Naive B cell (primary cell): ENCODE results near the gene FAT2. TPM values are rescaled to one million over a fixed set of nuclear protein-coding genes. Genes with fewer than 3 reads are reported as not detected.

ENCODE experiments used
- ATAC-seq, 2 donors: fragments of 150-1000 bp; cut with Tn5 transposase; 2 replicates each; pipeline ENCODE4 v1.10.0; 2021; ENCODE audit warnings: low read depth in 2 of 2, mild to moderate bottlenecking in 2 of 2, moderate library complexity in 2 of 2
- DNase-seq: peaks from one replicate; pipeline ENCODE4 v3.0.0; 2022
- H3K27ac Mint-ChIP-seq, 6 donors: one replicate each; pipeline ENCODE4 v1.8.0; 2020 to 2022; ENCODE audit warnings: mild to moderate bottlenecking in 6 of 6, mixed read lengths in 6 of 6, moderate library complexity in 5 of 6, inconsistent platforms in 2 of 6
- H3K27me3 Mint-ChIP-seq, 3 donors: one replicate each; pipeline ENCODE4 v1.8.0; 2021 to 2022; ENCODE audit warnings: mixed read lengths in 3 of 3, mild to moderate bottlenecking in 1 of 3
- H3K36me3 Mint-ChIP-seq, 2 donors: one replicate each; pipeline ENCODE4 v1.8.0; 2020 to 2022; ENCODE audit warnings: mixed read lengths in 2 of 2, inconsistent platforms in 1 of 2, mild to moderate bottlenecking in 1 of 2
- H3K4me1 Mint-ChIP-seq, 3 donors: one replicate each; pipeline ENCODE4 v1.8.0; 2020 to 2022; ENCODE audit warnings: mixed read lengths in 3 of 3, inconsistent platforms in 1 of 3, mild to moderate bottlenecking in 1 of 3, moderate library complexity in 1 of 3
- H3K4me3 Mint-ChIP-seq, 8 donors: one replicate each; pipeline ENCODE4 v1.8.0; 2020 to 2022; ENCODE audit warnings: mild to moderate bottlenecking in 8 of 8, mixed read lengths in 8 of 8, moderate library complexity in 8 of 8, inconsistent platforms in 2 of 8
- H3K9me3 Mint-ChIP-seq, 7 donors: one replicate each; pipeline ENCODE4 v1.8.0; 2020 to 2022; ENCODE audit warnings: mixed read lengths in 7 of 7, mild to moderate bottlenecking in 5 of 7, inconsistent platforms in 2 of 7, moderate library complexity in 1 of 7
- polyA plus RNA-seq, 6 donors: library from polyadenylated mRNA; unstranded; fragments of 300-500 nt; fragmentation: Illumina TruSeq; gene quantifications; one replicate each; pipeline ENCODE4 v1.2.3, GENCODE V29; 2021; ENCODE audit warnings: low read depth in 6 of 6

The FAT2 gene
- polyA plus RNA-seq, 6 donors from 2014 or later: not detected

DNA sequence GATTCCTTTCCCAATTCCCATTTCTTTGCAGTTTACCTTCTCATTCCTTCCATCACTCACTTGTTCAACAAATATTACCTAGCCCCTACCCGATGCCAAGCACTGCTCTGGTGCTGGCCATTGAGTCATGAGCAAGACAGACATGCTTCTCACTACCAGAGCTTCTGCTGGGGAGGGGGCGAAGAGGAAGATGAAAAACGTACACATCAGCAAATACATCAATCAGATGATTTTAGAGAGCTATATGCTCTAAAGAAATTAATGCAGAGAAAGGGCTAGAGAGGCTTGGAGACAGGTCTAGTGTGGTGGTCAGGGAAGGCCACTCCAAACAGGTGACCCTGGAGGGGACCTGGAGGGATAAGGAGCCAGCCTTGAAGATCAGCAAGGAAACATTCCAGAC, 14.4 kb upstream of the FAT2 start:
- ATAC-seq (no peak), DNase-seq (no peak)
- peaks cover 11 to 44% (median 35%) of the 10 kb centered on the region in 3 donors for H3K27me3 Mint-ChIP-seq
- no peak overlapping the region for H3K4me3 Mint-ChIP-seq
- H3K4me1 Mint-ChIP-seq: no peaks in the 10 kb centered on the region
- no peak overlapping the region for H3K27ac Mint-ChIP-seq
- H3K9me3 Mint-ChIP-seq: peaks cover 0 to 5% (median 0%) of the 10 kb centered on the region in 7 donors
- no peaks in the 10 kb centered on the region for H3K36me3 Mint-ChIP-seq

DNA sequence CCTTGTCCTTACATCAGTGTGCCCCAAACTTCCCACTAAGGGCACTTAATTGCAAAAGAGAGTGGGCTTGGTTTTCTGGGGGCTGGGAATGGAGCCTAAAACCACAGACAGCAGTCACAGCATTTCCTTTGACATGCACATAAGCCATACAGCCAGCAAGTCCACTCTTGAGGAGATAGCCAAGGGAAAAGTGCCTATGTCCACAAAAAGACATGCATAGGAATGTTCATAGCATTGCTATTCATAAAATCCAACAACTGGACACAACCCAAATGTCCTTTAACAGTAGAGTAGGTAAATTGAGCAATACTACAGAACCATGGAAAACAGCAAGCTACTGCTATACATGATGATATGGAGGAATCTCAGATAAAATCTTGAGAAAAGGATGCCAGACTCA, 11.7 kb upstream of the FAT2 start:
- H3K9me3 Mint-ChIP-seq: no peaks in the 10 kb centered on the region
- no peak overlapping the region for H3K4me3 Mint-ChIP-seq
- H3K36me3 Mint-ChIP-seq: no peaks in the 10 kb centered on the region
- DNase-seq (no peak), ATAC-seq (no peak)
- H3K27me3 Mint-ChIP-seq: peaks cover 11 to 41% (median 40%) of the 10 kb centered on the region in 3 donors
- no peaks in the 10 kb centered on the region for H3K4me1 Mint-ChIP-seq
- no peak overlapping the region for H3K27ac Mint-ChIP-seq

DNA sequence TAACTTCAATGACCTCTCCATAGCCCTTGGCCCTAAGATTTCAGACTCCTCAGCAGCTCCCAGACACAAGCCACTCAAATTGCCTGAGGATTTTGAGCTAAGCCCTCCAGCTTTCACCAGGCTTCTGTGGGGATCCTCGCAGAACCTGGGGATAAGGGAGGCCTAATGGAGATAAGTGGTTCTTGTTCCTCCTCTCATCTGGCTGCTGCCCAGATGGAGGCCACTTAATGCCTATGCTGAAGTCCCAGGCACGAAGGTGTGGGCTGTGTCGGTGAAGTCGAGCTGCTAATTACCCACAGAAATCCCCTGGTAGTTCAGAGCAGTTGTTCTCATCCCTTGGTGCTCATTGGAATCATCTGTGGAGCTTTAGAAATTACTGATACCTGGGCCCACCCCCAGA, 10.3 kb upstream of the FAT2 start:
- H3K27me3 Mint-ChIP-seq: peaks cover 9 to 41% (median 40%) of the 10 kb centered on the region in 3 donors
- no peaks in the 10 kb centered on the region for H3K4me1 Mint-ChIP-seq
- H3K36me3 Mint-ChIP-seq: no peaks in the 10 kb centered on the region

DNA sequence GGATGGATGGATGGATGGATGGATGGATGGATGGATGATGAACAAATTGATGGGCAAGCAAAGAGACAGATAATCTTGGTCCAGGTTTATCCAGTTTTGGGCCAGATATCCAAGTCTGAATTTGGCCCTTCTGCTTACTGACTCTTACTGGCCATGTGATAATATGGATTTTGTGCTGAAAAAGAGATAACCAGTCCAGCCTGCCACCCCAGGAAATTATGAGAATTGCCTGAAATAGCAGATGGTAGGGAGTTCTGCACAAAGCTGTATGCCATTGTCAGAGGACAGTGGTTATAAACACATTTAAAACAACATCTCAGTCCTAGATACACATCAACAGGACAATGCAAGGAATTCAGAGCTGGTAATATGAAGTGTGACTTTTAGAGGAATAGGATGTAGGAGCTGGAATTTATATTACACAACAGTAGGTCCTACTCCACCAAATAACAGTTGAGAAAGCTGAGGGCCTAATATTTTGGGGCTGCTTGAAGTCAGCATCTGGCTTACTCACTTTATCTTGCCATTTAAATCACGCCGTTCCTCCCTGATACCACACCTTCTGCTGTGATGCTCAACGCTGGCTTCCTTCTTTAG, 9.0 kb upstream of the FAT2 start:
- no peak for DNase-seq
- H3K36me3 Mint-ChIP-seq: no peaks in the 10 kb centered on the region
- no peaks in the 10 kb centered on the region for H3K9me3 Mint-ChIP-seq
- no peak for ATAC-seq
- no peaks in the 10 kb centered on the region for H3K4me1 Mint-ChIP-seq
- H3K27ac Mint-ChIP-seq: peak overlapping the region in 1 of 6 donors; percentile 2
- peaks cover 13 to 32% (median 32%) of the 10 kb centered on the region in 3 donors for H3K27me3 Mint-ChIP-seq
- H3K4me3 Mint-ChIP-seq: no peak overlapping the region

More for the DNA sequence above, 10.3 kb upstream of the FAT2 start:
- DNase-seq: no peak
- H3K9me3 Mint-ChIP-seq: no peaks in the 10 kb centered on the region
- no peak overlapping the region for H3K27ac Mint-ChIP-seq
- H3K4me3 Mint-ChIP-seq: no peak overlapping the region
- ATAC-seq: no peak

DNA sequence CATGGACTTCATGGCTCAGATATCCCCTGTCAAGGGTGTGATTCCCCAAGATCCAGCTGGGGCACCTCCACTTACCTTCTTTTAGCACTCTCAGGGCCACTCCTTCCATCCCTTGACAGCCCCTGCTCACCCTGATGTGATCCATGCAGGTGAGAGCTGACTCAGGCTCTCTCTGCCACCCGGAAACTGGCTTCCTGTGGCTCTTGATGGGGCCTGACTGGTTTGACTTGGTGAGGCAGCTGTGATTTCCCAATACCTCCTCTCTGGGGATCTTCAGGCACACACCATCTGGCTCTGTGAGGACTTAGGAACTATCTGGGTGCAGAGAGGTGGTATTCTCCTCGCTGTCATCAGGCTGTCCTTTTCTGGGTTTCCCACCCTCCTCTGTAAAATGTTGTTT, 7.9 kb upstream of the FAT2 start:
- no peak overlapping the region for H3K4me3 Mint-ChIP-seq
- DNase-seq (no peak), ATAC-seq (no peak)
- H3K9me3 Mint-ChIP-seq: no peaks in the 10 kb centered on the region
- no peaks in the 10 kb centered on the region for H3K36me3 Mint-ChIP-seq
- peaks cover 19 to 34% (median 30%) of the 10 kb centered on the region in 3 donors for H3K27me3 Mint-ChIP-seq
- no peak overlapping the region for H3K27ac Mint-ChIP-seq
- no peaks in the 10 kb centered on the region for H3K4me1 Mint-ChIP-seq

- no peaks in the 10 kb centered on the region for H3K36me3 Mint-ChIP-seq
- no peak for DNase-seq
- H3K27ac Mint-ChIP-seq: no peak overlapping the region
- H3K9me3 Mint-ChIP-seq: no peaks in the 10 kb centered on the region
- ATAC-seq: no peak
- H3K4me3 Mint-ChIP-seq: no peak overlapping the region
- peaks cover 0 to under 1% (median 0%) of the 10 kb centered on the region in 3 donors for H3K4me1 Mint-ChIP-seq
- H3K27me3 Mint-ChIP-seq: peaks cover 19 to 34% (median 26%) of the 10 kb centered on the region in 3 donors
Measured at GRCh38 chr5:151598549-151598948, 7.4 kb upstream of the FAT2 start.

DNA sequence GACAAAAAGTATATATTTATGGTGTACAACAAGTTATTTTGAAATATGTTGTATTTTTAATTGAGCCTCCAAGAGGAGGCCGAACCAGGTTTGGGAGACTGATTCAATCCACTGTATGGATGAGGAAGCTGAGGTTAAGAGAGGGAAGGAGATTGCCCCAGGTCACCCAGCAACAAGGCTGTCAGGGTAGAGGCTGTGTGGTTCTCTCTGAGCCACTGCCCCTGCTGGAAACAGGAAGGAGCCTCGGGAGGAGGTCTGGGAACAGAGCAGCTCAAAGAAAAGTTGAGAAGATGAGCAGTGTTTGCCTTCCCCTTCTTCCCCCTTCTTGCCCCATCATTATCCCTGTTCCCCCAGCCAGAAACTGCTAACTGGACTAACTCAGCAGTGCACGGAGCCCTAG, 6.6 kb upstream of the FAT2 start:
- DNase-seq: no peak
- H3K4me1 Mint-ChIP-seq: peaks cover 0 to 4% (median 0%) of the 10 kb centered on the region in 3 donors
- ATAC-seq: no peak
- no peak overlapping the region for H3K27ac Mint-ChIP-seq
- H3K36me3 Mint-ChIP-seq: no peaks in the 10 kb centered on the region
- H3K4me3 Mint-ChIP-seq: no peak overlapping the region
- peaks cover 18 to 28% (median 19%) of the 10 kb centered on the region in 3 donors for H3K27me3 Mint-ChIP-seq
- no peaks in the 10 kb centered on the region for H3K9me3 Mint-ChIP-seq

- H3K9me3 Mint-ChIP-seq: no peaks in the 10 kb centered on the region
- peaks cover 0 to 4% (median 0%) of the 10 kb centered on the region in 3 donors for H3K4me1 Mint-ChIP-seq
- no peak overlapping the region for H3K4me3 Mint-ChIP-seq
- ATAC-seq: no peak
- peaks cover 17 to 28% (median 17%) of the 10 kb centered on the region in 3 donors for H3K27me3 Mint-ChIP-seq
- no peak for DNase-seq
- no peak overlapping the region for H3K27ac Mint-ChIP-seq
- no peaks in the 10 kb centered on the region for H3K36me3 Mint-ChIP-seq
Measured at GRCh38 chr5:151596828-151597539, 5.9 kb upstream of the FAT2 start.

DNA sequence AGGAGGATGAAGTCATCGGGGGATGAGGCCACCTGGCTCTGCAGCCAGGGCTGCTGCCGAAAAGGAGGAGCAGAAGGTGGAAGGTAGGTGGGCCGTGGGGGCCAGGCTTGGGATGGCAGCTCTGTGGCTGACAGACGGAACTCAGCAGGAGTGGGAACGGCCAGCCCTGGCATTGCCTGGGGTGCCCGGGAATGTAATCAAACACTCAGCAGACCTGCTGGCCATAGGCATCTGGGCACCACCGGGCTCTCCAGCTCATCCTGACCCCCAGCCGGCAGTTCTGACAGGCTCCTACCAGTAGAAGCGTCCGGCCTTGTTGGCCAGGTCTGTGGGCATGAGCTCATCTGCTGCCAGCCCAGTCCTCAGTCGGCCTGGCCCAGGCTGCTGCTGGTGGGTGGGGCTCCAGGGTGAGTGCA, 4.3 kb upstream of the FAT2 start:
- no peaks in the 10 kb centered on the region for H3K36me3 Mint-ChIP-seq
- H3K4me3 Mint-ChIP-seq: no peak overlapping the region
- H3K27me3 Mint-ChIP-seq: peaks cover 14 to 26% (median 17%) of the 10 kb centered on the region in 3 donors
- DNase-seq (no peak), ATAC-seq (no peak)
- H3K9me3 Mint-ChIP-seq: no peaks in the 10 kb centered on the region
- no peak overlapping the region for H3K27ac Mint-ChIP-seq
- peaks cover 0 to 4% (median 0%) of the 10 kb centered on the region in 3 donors for H3K4me1 Mint-ChIP-seq

GRCh38 chr5:151592855-151593408, 1.8 kb upstream of the FAT2 start:
- Mint-ChIP-seq H3K4me1 (peaks cover 0 to 4% (median 0%) of the 10 kb centered on the region in 3 donors), H3K9me3 (no peaks in the 10 kb centered on the region), H3K36me3 (no peaks in the 10 kb centered on the region), H3K27ac (no peak overlapping the region), H3K27me3 (peaks cover 7 to 19% (median 14%) of the 10 kb centered on the region in 3 donors), H3K4me3 (no peak overlapping the region)
- DNase-seq (no peak), ATAC-seq (no peak)

GRCh38 chr5:151589878-151590570, 1.1 kb downstream of the FAT2 start:
- DNase-seq: no peak
- ATAC-seq: no peak
- Mint-ChIP-seq H3K9me3 (no peaks in the 10 kb centered on the region), H3K4me3 (no peak overlapping the region), H3K4me1 (peaks cover 0 to 4% (median 0%) of the 10 kb centered on the region in 3 donors), H3K36me3 (no peaks in the 10 kb centered on the region), H3K27ac (no peak overlapping the region), H3K27me3 (peaks cover 4 to 22% (median 6%) of the 10 kb centered on the region in 3 donors)

- no peak overlapping the region for H3K4me3 Mint-ChIP-seq
- peaks cover 0 to under 1% (median 0%) of the 10 kb centered on the region in 7 donors for H3K9me3 Mint-ChIP-seq
- peak overlapping the region in 2 of 6 donors; percentile 16 to 37 for H3K27ac Mint-ChIP-seq
- DNase-seq: no peak
- H3K36me3 Mint-ChIP-seq: no peaks in the 10 kb centered on the region
- no peak for ATAC-seq
- peaks cover 0 to 16% (median 8%) of the 10 kb centered on the region in 3 donors for H3K27me3 Mint-ChIP-seq
- H3K4me1 Mint-ChIP-seq: no peaks in the 10 kb centered on the region
Measured at GRCh38 chr5:151587796-151588555, 3.2 kb downstream of the FAT2 start.

DNA sequence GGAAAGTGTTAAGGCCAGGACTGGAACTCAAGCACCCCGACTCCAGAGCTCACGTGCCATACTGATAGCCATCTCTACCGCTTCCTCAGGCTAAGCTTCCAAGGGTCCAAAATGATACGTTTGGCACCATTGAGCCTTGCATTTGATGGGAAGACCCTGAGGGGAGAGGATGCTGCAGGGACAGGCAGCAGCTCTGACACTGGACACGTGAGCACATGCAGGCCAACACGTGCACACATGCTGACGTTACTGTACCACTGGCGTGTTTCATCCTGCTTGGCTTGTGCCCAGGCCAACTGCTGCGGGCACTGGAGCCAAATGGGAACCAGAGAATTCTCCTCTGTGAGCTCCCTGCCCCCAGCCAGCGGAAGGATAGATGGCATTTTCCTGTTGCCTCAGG, 5.2 kb downstream of the FAT2 start:
- ATAC-seq: no peak
- H3K27ac Mint-ChIP-seq: no peak overlapping the region
- H3K4me1 Mint-ChIP-seq: no peaks in the 10 kb centered on the region
- no peak for DNase-seq
- no peak overlapping the region for H3K4me3 Mint-ChIP-seq
- no peaks in the 10 kb centered on the region for H3K36me3 Mint-ChIP-seq
- peaks cover 0 to 4% (median 0%) of the 10 kb centered on the region in 7 donors for H3K9me3 Mint-ChIP-seq
- peaks cover 0 to 18% (median 8%) of the 10 kb centered on the region in 3 donors for H3K27me3 Mint-ChIP-seq
